Measurements from ENCODE around the gene CNDP1.

Gene CNDP1

GRCh38 chr18:74549591-74550104 lies 15.3 kb downstream of the CNDP1 start:
- TF ChIP-seq CTCF (IDR thresholded peaks at IDR 0.05; ENCODE audit: low read depth, low read length) = no peak
- Histone ChIP-seq H3K9me3 (no peaks in the 10 kb centered on the region), H3K27me3 (no peaks in the 10 kb centered on the region), H3K4me1 (no peaks in the 10 kb centered on the region), H3K4me3 (ENCODE audit: low read depth, low read length) (no peak overlapping the region), H3K36me3 (no peaks in the 10 kb centered on the region)
- DNase-seq = no peak

- no peaks in the 10 kb centered on the region for H3K36me3 ChIP-seq
These were observed 16.6 kb downstream of the CNDP1 start for GRCh38 chr18:74550886-74551285.

GRCh38 chr18:74551452-74551851 lies 17.2 kb downstream of the CNDP1 start:
- no peaks in the 10 kb centered on the region for H3K36me3 ChIP-seq
- no peak overlapping the region for H3K4me3 ChIP-seq (ENCODE audit: low read depth, low read length)
- no peaks in the 10 kb centered on the region for H3K27me3 ChIP-seq
- no peak for TF ChIP-seq CTCF (IDR thresholded peaks at IDR 0.05; ENCODE audit: low read depth, low read length)
- no peaks in the 10 kb centered on the region for H3K9me3 ChIP-seq
- no peak for DNase-seq
- no peaks in the 10 kb centered on the region for H3K4me1 ChIP-seq

More at GRCh38 chr18:74550886-74551285, 16.6 kb downstream of the CNDP1 start:
- TF ChIP-seq CTCF (IDR thresholded peaks at IDR 0.05; ENCODE audit: low read depth, low read length) = no peak
- H3K4me1 ChIP-seq = no peaks in the 10 kb centered on the region
- no peaks in the 10 kb centered on the region for H3K27me3 ChIP-seq
- DNase-seq = no peak
- no peak overlapping the region for H3K4me3 ChIP-seq (ENCODE audit: low read depth, low read length)
- no peaks in the 10 kb centered on the region for H3K9me3 ChIP-seq

- Histone ChIP-seq H3K4me1 (no peaks in the 10 kb centered on the region), H3K36me3 (no peaks in the 10 kb centered on the region), H3K4me3 (ENCODE audit: low read depth, low read length) (no peak overlapping the region), H3K27me3 (no peaks in the 10 kb centered on the region), H3K9me3 (no peaks in the 10 kb centered on the region)
- peak; percentile 72 for TF ChIP-seq CTCF (IDR thresholded peaks at IDR 0.05; ENCODE audit: low read depth, low read length)
- peak; percentile 78 for DNase-seq
These were observed 17.7 kb downstream of the CNDP1 start for GRCh38 chr18:74551936-74552555.

GRCh38 chr18:74556126-74556525 lies 21.8 kb downstream of the CNDP1 start:
- H3K4me1 ChIP-seq = no peaks in the 10 kb centered on the region
- no peak overlapping the region for H3K4me3 ChIP-seq (ENCODE audit: low read depth, low read length)
- H3K36me3 ChIP-seq = no peaks in the 10 kb centered on the region
- no peak for DNase-seq
- no peaks in the 10 kb centered on the region for H3K27me3 ChIP-seq
- H3K9me3 ChIP-seq = no peaks in the 10 kb centered on the region
- TF ChIP-seq CTCF (IDR thresholded peaks at IDR 0.05; ENCODE audit: low read depth, low read length) = no peak

- Histone ChIP-seq H3K36me3 (no peaks in the 10 kb centered on the region), H3K27me3 (no peaks in the 10 kb centered on the region), H3K4me3 (ENCODE audit: low read depth, low read length) (no peak overlapping the region), H3K9me3 (no peaks in the 10 kb centered on the region), H3K4me1 (no peaks in the 10 kb centered on the region)
- TF ChIP-seq CTCF (IDR thresholded peaks at IDR 0.05; ENCODE audit: low read depth, low read length) = no peak
- no peak for DNase-seq
These were observed 23.8 kb downstream of the CNDP1 start for GRCh38 chr18:74558096-74558495.
